ENCODE data around the gene DHRS2.

- no peak for TF ChIP-seq FOXM1 (IDR thresholded peaks at IDR 0.05; ENCODE audit: borderline replicate concordance)
- no peak for TF ChIP-seq SP1 (IDR thresholded peaks at IDR 0.05)
- no peak for TF ChIP-seq FOXK2 (IDR thresholded peaks at IDR 0.05)
- TF ChIP-seq SUZ12 (IDR thresholded peaks at IDR 0.05): no peak
- no peak for TF ChIP-seq FOXA1 (IDR thresholded peaks at IDR 0.05)
- TF ChIP-seq BHLHE40 (IDR thresholded peaks at IDR 0.05; ENCODE audit: borderline replicate concordance): no peak
- TF ChIP-seq, protein P1, sequence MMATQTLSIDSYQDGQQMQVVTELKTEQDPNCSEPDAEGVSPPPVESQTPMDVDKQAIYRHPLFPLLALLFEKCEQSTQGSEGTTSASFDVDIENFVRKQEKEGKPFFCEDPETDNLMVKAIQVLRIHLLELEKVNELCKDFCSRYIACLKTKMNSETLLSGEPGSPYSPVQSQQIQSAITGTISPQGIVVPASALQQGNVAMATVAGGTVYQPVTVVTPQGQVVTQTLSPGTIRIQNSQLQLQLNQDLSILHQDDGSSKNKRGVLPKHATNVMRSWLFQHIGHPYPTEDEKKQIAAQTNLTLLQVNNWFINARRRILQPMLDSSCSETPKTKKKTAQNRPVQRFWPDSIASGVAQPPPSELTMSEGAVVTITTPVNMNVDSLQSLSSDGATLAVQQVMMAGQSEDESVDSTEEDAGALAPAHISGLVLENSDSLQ (IDR thresholded peaks at IDR 0.05): no peak
- no peak for TF ChIP-seq ZNF384 (IDR thresholded peaks at IDR 0.05)
- no peak for TF ChIP-seq ELF4 (IDR thresholded peaks at IDR 0.05)
- TF ChIP-seq TARDBP (IDR thresholded peaks at IDR 0.05): no peak
- TF ChIP-seq CTBP1 (IDR thresholded peaks at IDR 0.05; ENCODE audit: borderline replicate concordance): no peak
Measured at GRCh38 chr14:23589606-23590005, 46.6 kb upstream of the DHRS2 start.
